GM23338 (cell line): ENCODE results near the gene CXCL8. TPM values are rescaled to one million over a fixed set of nuclear protein-coding genes. Genes with fewer than 3 reads are reported as not detected.
A peak's percentile ranks its signal among the peaks of the same experiment; 100 is the strongest.

ENCODE experiments used
- ATAC-seq: fragments of 200-7000 bp; cut with Tn5 transposase; 3 replicates; pipeline ENCODE4 v1.9.1; 2020
- DNase-seq: peaks from one replicate; pipeline ENCODE4 v3.0.0-alpha.2; 2015; ENCODE audit warnings: low spot score
- H2AFZ ChIP-seq: fragments of 200-600 bp; sonication (generic); 2 replicates; pipeline ENCODE4 v1.8.0; 2016; ENCODE audit warnings: antibody characterized with exemption, mild to moderate bottlenecking, moderate library complexity
- H3F3A ChIP-seq: fragments of 200-600 bp; sonication (generic); replicated peaks from 2 replicates; pipeline ENCODE4 v1.8.0; 2017; ENCODE audit warnings: antibody characterized with exemption, mixed run types, low read depth
- H3K27ac ChIP-seq: fragments of 200-600 bp; sonication (generic); 2 replicates; pipeline ENCODE4 v1.6.1; 2016; ENCODE audit warnings: low read depth
- H3K27me3 ChIP-seq: fragments of 200-600 bp; sonication (generic); 2 replicates; pipeline ENCODE4 v1.8.0; 2016; ENCODE audit warnings: mild to moderate bottlenecking, mixed run types, moderate library complexity; ENCODE audit not compliant: insufficient read depth
- H3K36me3 ChIP-seq: fragments of 200-600 bp; sonication (generic); 2 replicates; pipeline ENCODE4 v1.8.0; 2016; ENCODE audit warnings: mild to moderate bottlenecking; ENCODE audit not compliant: insufficient read depth
- H3K4me1 ChIP-seq: fragments of 200-600 bp; sonication (generic); 2 replicates; pipeline ENCODE4 v1.8.0; 2016; ENCODE audit warnings: mild to moderate bottlenecking, moderate library complexity; ENCODE audit not compliant: insufficient read depth
- H3K4me2 ChIP-seq: fragments of 200-600 bp; sonication (generic); 2 replicates; pipeline ENCODE4 v1.7.1; 2017; ENCODE audit warnings: mixed run types
- H3K4me3 ChIP-seq: fragments of 200-600 bp; sonication (generic); 2 replicates; pipeline ENCODE4 v1.6.1; 2016; ENCODE audit warnings: mixed run types
- H3K79me2 ChIP-seq: fragments of 200-600 bp; sonication (generic); replicated peaks from 2 replicates; pipeline ENCODE4 v1.8.0; 2017; ENCODE audit warnings: mild to moderate bottlenecking; ENCODE audit not compliant: insufficient read depth
- H3K9me2 ChIP-seq: fragments of 200-600 bp; sonication (generic); 2 replicates; pipeline ENCODE4 v1.8.0; 2017; ENCODE audit not compliant: insufficient read depth
- H4K20me1 ChIP-seq: fragments of 200-600 bp; sonication (generic); replicated peaks from 2 replicates; pipeline ENCODE4 v1.8.0; 2017; ENCODE audit warnings: mild to moderate bottlenecking; ENCODE audit not compliant: insufficient read depth
- H3K27ac Mint-ChIP-seq: 2 replicates; pipeline ENCODE4 v1.8.0; 2020; ENCODE audit warnings: inconsistent platforms, mild to moderate bottlenecking, moderate library complexity, mixed read lengths
- H3K27me3 Mint-ChIP-seq: 3 replicates; pipeline ENCODE4 v1.8.0; 2022; ENCODE audit warnings: low read depth, mild to moderate bottlenecking, moderate library complexity, mixed read lengths, inconsistent platforms; ENCODE audit not compliant: insufficient read depth, poor library complexity
- H3K36me3 Mint-ChIP-seq: 3 replicates; pipeline ENCODE4 v1.8.0; 2021; ENCODE audit warnings: low read depth, mild to moderate bottlenecking, inconsistent platforms, moderate library complexity, mixed read lengths
- H3K4me1 Mint-ChIP-seq: 3 replicates; pipeline ENCODE4 v1.8.0; 2020; ENCODE audit warnings: mild to moderate bottlenecking, inconsistent platforms, mixed read lengths
- H3K4me3 Mint-ChIP-seq: 3 replicates; pipeline ENCODE4 v1.8.0; 2021; ENCODE audit warnings: moderate library complexity, mild to moderate bottlenecking, inconsistent platforms, mixed read lengths
- H3K9me3 Mint-ChIP-seq: 3 replicates; pipeline ENCODE4 v1.8.0; 2020; ENCODE audit warnings: moderate library complexity, mild to moderate bottlenecking, inconsistent platforms, mixed read lengths
- CREB1 ChIP-seq: fragments of 250-450 bp; sonication (Bioruptor Pico); IDR thresholded peaks from 2 replicates; pipeline ENCODE4 v1.5.0; 2020; ENCODE audit warnings: low read depth, mild to moderate bottlenecking, moderate library complexity
- EZH2 ChIP-seq: fragments of 200-600 bp; sonication (generic); IDR thresholded peaks from one replicate; pipeline ENCODE4 v1.8.0; 2017; ENCODE audit warnings: antibody characterized with exemption, mild to moderate bottlenecking, low read depth; ENCODE audit not compliant: unreplicated experiment
- EZH2phosphoT487 ChIP-seq: fragments of 200-600 bp; sonication (generic); IDR thresholded peaks from one replicate; pipeline ENCODE4 v1.8.1; 2018; ENCODE audit warnings: antibody characterized with exemption; ENCODE audit not compliant: unreplicated experiment
- JUNB ChIP-seq: IDR thresholded peaks from one replicate; pipeline ENCODE4 v1.6.1; 2016; ENCODE audit warnings: antibody characterized with exemption; ENCODE audit not compliant: unreplicated experiment
- POLR2AphosphoS5 ChIP-seq: IDR thresholded peaks from 2 replicates; pipeline ENCODE4 v1.6.1; 2016; ENCODE audit warnings: antibody characterized with exemption, low read depth
- STAT1 ChIP-seq: IDR thresholded peaks from one replicate; pipeline ENCODE4 v1.6.1; 2016; ENCODE audit warnings: antibody characterized with exemption; ENCODE audit not compliant: unreplicated experiment
- ZNF331 ChIP-seq: fragments of 250-450 bp; sonication (Bioruptor Pico); IDR thresholded peaks from 2 replicates; pipeline ENCODE4 v1.5.0; 2020; ENCODE audit warnings: low read depth, mild to moderate bottlenecking, moderate library complexity
- polyA plus RNA-seq: library from polyadenylated mRNA; unstranded; fragments of >200 nt; fragmentation: Nextera tagmentation; extraction: Ambion mirVana; gene quantifications from 2 replicates; pipeline ENCODE4 v1.2.1, GENCODE V29; 2016
- total RNA-seq: library from RNA; depleted of rRNA; stranded (reverse); fragments of >200 nt; shearing (Covaris generic); gene quantifications from 2 replicates; pipeline ENCODE4 v1.2.3, GENCODE V29; 2014
- TF ChIP-seq, protein P1 (sequence below), 2 experiments: fragments of 200-600 bp in 1 of 2; sonication (generic) in 1 of 2; conservative IDR thresholded peaks; 2 replicates each; pipeline versions ENCODE4 v1.5.1 to v1.6.1; 2016 to 2017; ENCODE audit warnings: antibody characterized with exemption in 2 of 2, low read depth in 2 of 2, mild to moderate bottlenecking in 2 of 2, moderate library complexity in 1 of 2
- TF ChIP-seq, protein P2 (sequence below): IDR thresholded peaks from one replicate; pipeline ENCODE4 v1.6.1; 2018; ENCODE audit warnings: antibody characterized with exemption; ENCODE audit not compliant: unreplicated experiment

The CXCL8 gene
- total and polyA plus RNA-seq, 2 experiments from 2014 or later = 0.11 TPM; not detected in 1

DNA sequence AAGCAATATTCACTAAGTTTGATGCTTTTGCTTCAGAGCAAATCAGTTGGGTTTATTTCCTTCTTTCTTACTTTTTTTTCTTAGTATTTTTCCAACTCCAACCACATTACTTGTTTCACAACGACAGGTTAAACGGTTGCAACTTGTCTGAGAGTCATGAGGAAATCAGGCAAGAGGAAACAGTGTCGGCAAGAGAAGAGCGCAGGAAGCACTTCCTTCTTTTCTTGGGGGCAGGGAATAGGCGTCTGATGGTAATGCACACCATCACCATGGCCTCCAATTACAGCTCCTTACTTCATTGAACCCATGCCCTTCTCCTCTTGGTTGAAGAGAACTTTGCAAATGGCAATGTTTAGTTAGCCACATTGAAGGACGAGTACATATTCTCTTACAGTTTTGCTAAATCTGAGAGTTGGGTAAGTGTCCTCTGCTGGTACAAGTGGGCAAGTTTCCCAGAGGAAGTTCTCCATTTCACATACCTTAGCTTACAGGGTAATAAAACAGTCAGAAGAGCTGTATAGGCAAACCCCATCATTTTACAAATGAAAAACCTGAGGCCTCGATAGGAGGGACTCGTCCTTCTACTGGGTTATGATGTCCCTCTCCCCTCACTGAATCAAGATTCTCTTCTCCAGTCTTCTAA, 8.3 kb upstream of the CXCL8 start:
- H3K9me3 Mint-ChIP-seq = no peaks in the 10 kb centered on the region
- no peak overlapping the region for H3K4me3 ChIP-seq
- no peaks in the 10 kb centered on the region for H4K20me1 ChIP-seq
- peaks cover 2% of the 10 kb centered on the region for H3K27me3 Mint-ChIP-seq
- H3K79me2 ChIP-seq = no peaks in the 10 kb centered on the region
- no peaks in the 10 kb centered on the region; the same call in 1 of the 2 replicates for H3K4me1 ChIP-seq
- no peak for TF ChIP-seq JUNB
- H2AFZ ChIP-seq = peak overlapping the region; percentile 57; the same call in 1 of the 2 replicates
- no peak overlapping the region for H3K27ac ChIP-seq
- H3K27ac Mint-ChIP-seq = no peak overlapping the region
- no peaks in the 10 kb centered on the region for H3K27me3 ChIP-seq
- no peak overlapping the region for H3K4me3 Mint-ChIP-seq
- peaks cover 4% of the 10 kb centered on the region; the same call in 1 of the 3 replicates for H3K4me1 Mint-ChIP-seq
- H3K9me2 ChIP-seq = no peaks in the 10 kb centered on the region
- H3K36me3 ChIP-seq = no peaks in the 10 kb centered on the region
- no peaks in the 10 kb centered on the region for H3F3A ChIP-seq
- ATAC-seq (no peak), DNase-seq (no peak)
- no peaks in the 10 kb centered on the region for H3K36me3 Mint-ChIP-seq
- H3K4me2 ChIP-seq = no peak overlapping the region

DNA sequence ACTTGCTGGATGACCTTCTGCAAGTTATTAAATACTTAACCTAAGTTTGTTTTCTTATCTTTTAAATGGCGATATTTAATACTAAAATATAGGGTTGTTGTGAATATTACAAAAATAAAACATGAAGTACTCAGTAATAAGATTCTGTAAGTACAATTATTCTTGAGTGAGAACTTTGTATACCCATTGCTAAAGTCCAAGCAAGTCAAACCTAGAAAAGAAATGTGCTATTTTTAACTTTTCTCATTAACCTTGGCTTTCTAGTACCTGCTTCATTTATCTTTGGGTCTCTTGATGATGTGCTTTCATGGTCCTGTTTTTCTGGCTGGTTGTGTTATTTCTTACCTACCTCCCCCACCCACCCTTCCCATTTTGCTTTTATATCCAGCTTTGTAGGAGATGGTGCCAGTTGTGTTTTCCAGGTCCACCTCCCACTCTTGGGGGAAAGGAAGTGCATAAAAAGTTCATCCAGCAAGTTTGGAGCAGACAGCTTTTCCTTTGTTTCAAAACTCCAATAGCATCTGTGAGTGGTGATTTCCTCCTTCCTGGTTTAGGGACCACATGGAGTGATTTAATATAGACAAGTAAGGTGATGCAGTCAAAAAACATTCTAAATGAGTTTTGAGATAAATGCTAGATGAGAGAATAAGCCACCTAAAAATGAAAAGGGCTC, 7.5 kb upstream of the CXCL8 start:
- no peaks in the 10 kb centered on the region for H4K20me1 ChIP-seq
- no peaks in the 10 kb centered on the region for H3F3A ChIP-seq
- Mint-ChIP-seq H3K27me3 (peaks cover 2% of the 10 kb centered on the region), H3K4me3 (no peak overlapping the region), H3K4me1 (peaks cover 4% of the 10 kb centered on the region; the same call in 1 of the 3 replicates), H3K9me3 (no peaks in the 10 kb centered on the region), H3K27ac (no peak overlapping the region), H3K36me3 (no peaks in the 10 kb centered on the region)
- H2AFZ ChIP-seq = peak overlapping the region; percentile 57; the same call in 1 of the 2 replicates
- no peak overlapping the region for H3K4me3 ChIP-seq
- H3K27ac ChIP-seq = no peak overlapping the region
- H3K27me3 ChIP-seq = no peaks in the 10 kb centered on the region
- H3K36me3 ChIP-seq = no peaks in the 10 kb centered on the region
- no peak for DNase-seq
- H3K4me1 ChIP-seq = no peaks in the 10 kb centered on the region; the same call in 1 of the 2 replicates
- no peak for ATAC-seq
- H3K4me2 ChIP-seq = no peak overlapping the region
- H3K79me2 ChIP-seq = no peaks in the 10 kb centered on the region
- no peaks in the 10 kb centered on the region for H3K9me2 ChIP-seq
- no peak for TF ChIP-seq ZNF331 (CRISPR knock-in tag)
- no peak for TF ChIP-seq EZH2phosphoT487
- no peak for TF ChIP-seq CREB1 (CRISPR knock-in tag)
- TF ChIP-seq, protein P1, sequence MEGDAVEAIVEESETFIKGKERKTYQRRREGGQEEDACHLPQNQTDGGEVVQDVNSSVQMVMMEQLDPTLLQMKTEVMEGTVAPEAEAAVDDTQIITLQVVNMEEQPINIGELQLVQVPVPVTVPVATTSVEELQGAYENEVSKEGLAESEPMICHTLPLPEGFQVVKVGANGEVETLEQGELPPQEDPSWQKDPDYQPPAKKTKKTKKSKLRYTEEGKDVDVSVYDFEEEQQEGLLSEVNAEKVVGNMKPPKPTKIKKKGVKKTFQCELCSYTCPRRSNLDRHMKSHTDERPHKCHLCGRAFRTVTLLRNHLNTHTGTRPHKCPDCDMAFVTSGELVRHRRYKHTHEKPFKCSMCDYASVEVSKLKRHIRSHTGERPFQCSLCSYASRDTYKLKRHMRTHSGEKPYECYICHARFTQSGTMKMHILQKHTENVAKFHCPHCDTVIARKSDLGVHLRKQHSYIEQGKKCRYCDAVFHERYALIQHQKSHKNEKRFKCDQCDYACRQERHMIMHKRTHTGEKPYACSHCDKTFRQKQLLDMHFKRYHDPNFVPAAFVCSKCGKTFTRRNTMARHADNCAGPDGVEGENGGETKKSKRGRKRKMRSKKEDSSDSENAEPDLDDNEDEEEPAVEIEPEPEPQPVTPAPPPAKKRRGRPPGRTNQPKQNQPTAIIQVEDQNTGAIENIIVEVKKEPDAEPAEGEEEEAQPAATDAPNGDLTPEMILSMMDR (conservative IDR thresholded peaks at IDR 0.05; ENCODE audit: low read depth in 2 of 2) = no peak
- TF ChIP-seq EZH2 = no peak
- TF ChIP-seq POLR2AphosphoS5 = no peak
- TF ChIP-seq, protein P2, sequence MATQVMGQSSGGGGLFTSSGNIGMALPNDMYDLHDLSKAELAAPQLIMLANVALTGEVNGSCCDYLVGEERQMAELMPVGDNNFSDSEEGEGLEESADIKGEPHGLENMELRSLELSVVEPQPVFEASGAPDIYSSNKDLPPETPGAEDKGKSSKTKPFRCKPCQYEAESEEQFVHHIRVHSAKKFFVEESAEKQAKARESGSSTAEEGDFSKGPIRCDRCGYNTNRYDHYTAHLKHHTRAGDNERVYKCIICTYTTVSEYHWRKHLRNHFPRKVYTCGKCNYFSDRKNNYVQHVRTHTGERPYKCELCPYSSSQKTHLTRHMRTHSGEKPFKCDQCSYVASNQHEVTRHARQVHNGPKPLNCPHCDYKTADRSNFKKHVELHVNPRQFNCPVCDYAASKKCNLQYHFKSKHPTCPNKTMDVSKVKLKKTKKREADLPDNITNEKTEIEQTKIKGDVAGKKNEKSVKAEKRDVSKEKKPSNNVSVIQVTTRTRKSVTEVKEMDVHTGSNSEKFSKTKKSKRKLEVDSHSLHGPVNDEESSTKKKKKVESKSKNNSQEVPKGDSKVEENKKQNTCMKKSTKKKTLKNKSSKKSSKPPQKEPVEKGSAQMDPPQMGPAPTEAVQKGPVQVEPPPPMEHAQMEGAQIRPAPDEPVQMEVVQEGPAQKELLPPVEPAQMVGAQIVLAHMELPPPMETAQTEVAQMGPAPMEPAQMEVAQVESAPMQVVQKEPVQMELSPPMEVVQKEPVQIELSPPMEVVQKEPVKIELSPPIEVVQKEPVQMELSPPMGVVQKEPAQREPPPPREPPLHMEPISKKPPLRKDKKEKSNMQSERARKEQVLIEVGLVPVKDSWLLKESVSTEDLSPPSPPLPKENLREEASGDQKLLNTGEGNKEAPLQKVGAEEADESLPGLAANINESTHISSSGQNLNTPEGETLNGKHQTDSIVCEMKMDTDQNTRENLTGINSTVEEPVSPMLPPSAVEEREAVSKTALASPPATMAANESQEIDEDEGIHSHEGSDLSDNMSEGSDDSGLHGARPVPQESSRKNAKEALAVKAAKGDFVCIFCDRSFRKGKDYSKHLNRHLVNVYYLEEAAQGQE = no peak
- no peak for TF ChIP-seq STAT1
- TF ChIP-seq JUNB = no peak
